Measurements from ENCODE around the gene FTMT.

FTMT gene

DNA sequence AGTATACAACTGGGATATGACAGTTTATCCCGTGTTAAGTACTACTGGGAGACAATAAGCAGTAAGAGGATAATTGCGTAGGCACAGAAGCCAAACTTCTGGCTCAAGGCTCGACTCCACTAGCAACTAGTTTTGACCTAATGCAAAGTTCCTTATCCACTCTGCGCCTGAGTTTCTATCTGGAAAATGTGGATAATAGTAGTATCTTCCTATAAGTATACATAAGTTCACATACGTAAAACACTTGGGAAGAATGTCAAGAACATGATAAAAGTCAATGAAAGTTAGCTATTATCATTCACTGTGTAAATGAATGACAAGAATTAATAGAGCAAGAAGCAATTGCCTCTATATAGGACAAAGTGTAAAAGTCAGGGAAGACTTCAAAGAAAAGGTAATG lies 45.7 kb downstream of the FTMT start:
- TF ChIP-seq SIN3A (IDR thresholded peaks at IDR 0.05; ENCODE audit: borderline replicate concordance, insufficient read depth, low read length) (no peak), REST (IDR thresholded peaks at IDR 0.05; ENCODE audit: insufficient read depth in 1 of 2, low read depth in 2 of 2, low read length in 2 of 2) (no peak), TAF1 (IDR thresholded peaks at IDR 0.05; ENCODE audit: borderline replicate concordance, insufficient read depth, low read length) (no peak), POLR2AphosphoS5 (IDR thresholded peaks at IDR 0.05; ENCODE audit: low read depth, low read length) (no peak), FOXP2 (optimal IDR thresholded peaks at IDR 0.05; ENCODE audit: borderline replicate concordance, extremely low read depth, extremely low read length, insufficient read depth) (no peak)

GRCh38 chr5:121899346-121899745 lies 47.7 kb downstream of the FTMT start:
- no peak for TF ChIP-seq FOXP2 (optimal IDR thresholded peaks at IDR 0.05; ENCODE audit: borderline replicate concordance, extremely low read depth, extremely low read length, insufficient read depth)
- no peak for TF ChIP-seq TAF1 (IDR thresholded peaks at IDR 0.05; ENCODE audit: borderline replicate concordance, insufficient read depth, low read length)
